ENCODE measurements around the gene EOGT. TPM values are rescaled to one million over a fixed set of nuclear protein-coding genes. Genes with fewer than 3 reads are reported as not detected.

Gene EOGT
- total RNA-seq, 3 donors from 2014 or later = 10.4 to 11.5 (median 10.5) TPM

DNA sequence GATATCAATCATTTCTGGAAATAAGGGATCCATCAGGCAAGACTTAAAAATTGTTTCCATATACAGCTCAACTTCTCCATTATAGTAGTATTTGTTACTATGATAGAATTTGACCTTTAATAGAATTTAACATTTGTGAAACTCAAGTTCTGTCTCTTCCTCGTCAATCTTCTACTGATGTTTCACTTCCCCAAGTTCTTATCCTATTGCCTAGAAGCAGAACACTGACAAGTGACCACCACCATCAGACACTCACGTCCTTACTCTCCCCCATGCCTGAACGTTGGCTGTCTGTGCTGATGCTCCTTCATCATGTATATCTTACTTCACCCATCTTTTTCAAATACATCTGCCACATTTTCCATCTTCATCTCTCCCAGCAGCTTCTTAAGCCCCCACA, 54.6 kb downstream of the EOGT start:
- ATAC-seq (no peak), DNase-seq (no peak)
- H3K9me3 Mint-ChIP-seq = no peaks in the 10 kb centered on the region
- H3K4me3 Mint-ChIP-seq = no peak overlapping the region
- H3K36me3 Mint-ChIP-seq (ENCODE audit: insufficient read depth) = no peaks in the 10 kb centered on the region
- peaks cover 36% of the 10 kb centered on the region for H3K27me3 Mint-ChIP-seq (ENCODE audit: low read depth)
- H3K4me1 Mint-ChIP-seq (ENCODE audit: low read depth) = no peaks in the 10 kb centered on the region

DNA sequence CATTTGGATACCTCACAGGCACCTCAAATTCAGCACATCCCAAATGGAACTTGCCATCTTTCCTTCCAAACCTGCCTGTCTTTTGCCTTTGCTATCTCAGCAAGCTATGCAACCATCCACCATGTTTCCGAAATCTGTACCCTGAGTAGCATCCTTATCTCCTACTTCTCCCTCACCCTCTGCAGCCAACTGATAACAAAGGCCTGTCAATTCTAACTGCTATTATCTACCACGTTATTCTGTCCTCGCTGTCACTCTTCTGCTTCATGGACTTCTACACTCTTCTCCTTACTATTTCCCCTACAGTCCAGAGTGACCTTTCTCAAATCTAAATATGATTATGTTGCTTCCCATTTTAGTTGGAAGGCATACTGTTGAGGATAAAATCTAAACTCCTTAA, 55.6 kb downstream of the EOGT start:
- no peak for ATAC-seq
- DNase-seq = no peak
- peaks cover 30% of the 10 kb centered on the region for H3K27me3 Mint-ChIP-seq (ENCODE audit: low read depth)
- no peaks in the 10 kb centered on the region for H3K9me3 Mint-ChIP-seq
- no peaks in the 10 kb centered on the region for H3K36me3 Mint-ChIP-seq (ENCODE audit: insufficient read depth)
- H3K4me1 Mint-ChIP-seq (ENCODE audit: low read depth) = no peaks in the 10 kb centered on the region
- H3K4me3 Mint-ChIP-seq = no peak overlapping the region

DNA sequence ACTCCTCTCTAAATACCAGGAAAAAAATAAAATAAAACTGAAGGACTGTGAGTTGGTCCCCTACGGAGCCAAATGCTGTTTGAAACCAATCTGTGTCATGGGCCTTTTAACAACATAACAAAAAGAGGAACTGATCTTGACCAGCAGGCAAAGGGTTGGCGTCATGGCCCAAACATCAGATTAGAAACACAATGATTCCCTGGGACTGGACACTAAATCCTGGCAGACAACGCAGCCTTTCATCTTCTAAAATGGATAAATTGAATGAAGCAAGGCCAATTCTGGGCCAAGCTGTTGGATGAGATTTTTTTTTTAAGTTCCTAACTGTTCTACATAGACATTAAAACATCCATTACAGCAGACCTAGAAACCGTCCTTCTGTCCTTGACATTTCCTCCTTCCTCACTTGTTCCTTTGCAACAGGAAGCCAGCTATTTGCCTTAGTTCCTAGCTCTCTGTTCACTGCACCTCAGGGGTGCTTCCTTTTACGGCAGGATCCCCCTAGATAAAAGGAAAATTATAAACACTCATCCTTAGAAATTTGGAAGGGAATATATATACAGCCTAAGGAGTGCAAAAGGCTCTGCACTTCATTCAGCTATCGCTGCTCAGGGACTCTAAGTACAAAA, 59.6 kb downstream of the EOGT start:
- no peaks in the 10 kb centered on the region for H3K36me3 Mint-ChIP-seq (ENCODE audit: insufficient read depth)
- H3K4me1 Mint-ChIP-seq (ENCODE audit: low read depth) = no peaks in the 10 kb centered on the region
- no peak for DNase-seq
- H3K9me3 Mint-ChIP-seq = no peaks in the 10 kb centered on the region
- no peak for ATAC-seq
- H3K4me3 Mint-ChIP-seq = no peak overlapping the region
- peaks cover 14% of the 10 kb centered on the region for H3K27me3 Mint-ChIP-seq (ENCODE audit: low read depth)

DNA sequence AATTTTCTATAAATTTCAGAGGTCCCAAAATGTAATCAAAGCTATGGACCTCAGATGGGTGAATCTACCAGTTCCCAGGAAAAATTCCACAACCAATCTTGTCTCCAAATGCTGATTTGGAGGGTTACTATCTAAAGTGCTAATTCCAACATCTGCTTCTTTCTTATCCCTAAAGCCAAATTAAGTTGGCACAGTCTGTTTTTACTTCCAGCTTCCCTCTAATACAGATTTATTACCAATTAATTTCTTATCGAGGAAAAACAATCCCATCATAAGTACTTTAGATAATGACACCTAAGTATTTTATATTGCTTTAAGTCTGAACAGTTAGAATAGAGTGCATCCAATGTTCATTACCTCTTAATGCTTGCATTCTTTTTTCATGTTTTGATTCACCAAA, 68.3 kb downstream of the EOGT start:
- Mint-ChIP-seq H3K4me1 (ENCODE audit: low read depth) (no peaks in the 10 kb centered on the region), H3K9me3 (no peaks in the 10 kb centered on the region), H3K36me3 (ENCODE audit: insufficient read depth) (no peaks in the 10 kb centered on the region), H3K4me3 (no peak overlapping the region), H3K27me3 (ENCODE audit: low read depth) (peaks cover 12% of the 10 kb centered on the region)
- DNase-seq (no peak), ATAC-seq (no peak)

DNA sequence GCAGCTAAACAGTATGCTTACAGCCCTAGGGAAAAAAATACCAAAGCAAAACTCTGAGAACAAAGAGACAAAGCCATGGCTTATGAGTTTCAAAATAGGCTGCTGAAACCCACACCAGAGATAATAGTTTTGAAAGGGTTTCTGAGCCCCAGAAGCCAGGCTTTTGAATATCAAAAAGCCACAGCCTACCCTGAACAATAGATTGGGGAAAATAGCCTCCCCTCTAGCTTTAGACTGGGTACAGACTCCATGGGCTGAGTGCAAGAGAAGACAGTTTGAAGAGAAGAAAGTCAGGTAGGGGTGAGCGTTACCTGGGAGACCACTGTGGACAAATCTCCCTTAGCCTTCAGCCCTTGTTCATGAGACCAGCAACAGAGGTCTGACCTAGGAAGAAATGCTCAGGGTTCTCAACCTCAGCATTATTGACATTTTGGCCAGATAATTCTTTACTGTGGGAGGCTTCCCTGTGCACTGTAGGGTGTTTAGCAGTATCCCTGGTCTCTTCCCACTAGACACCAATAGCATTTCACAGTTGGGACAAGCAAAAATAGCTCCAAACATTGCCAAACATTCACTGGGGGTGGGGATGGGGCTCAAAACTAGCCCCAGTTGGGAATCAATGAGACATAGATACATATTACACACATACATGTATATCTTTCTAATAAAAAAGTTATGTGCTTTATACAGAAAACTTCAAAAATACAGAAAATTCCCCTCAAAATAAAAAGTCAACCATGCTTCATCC, 69.6 kb downstream of the EOGT start:
- H3K4me1 Mint-ChIP-seq (ENCODE audit: low read depth) = no peaks in the 10 kb centered on the region
- H3K4me3 Mint-ChIP-seq = no peak overlapping the region
- DNase-seq (no peak), ATAC-seq (no peak)
- peaks cover 17% of the 10 kb centered on the region for H3K27me3 Mint-ChIP-seq (ENCODE audit: low read depth)
- no peaks in the 10 kb centered on the region for H3K36me3 Mint-ChIP-seq (ENCODE audit: insufficient read depth)
- no peaks in the 10 kb centered on the region for H3K9me3 Mint-ChIP-seq

DNA sequence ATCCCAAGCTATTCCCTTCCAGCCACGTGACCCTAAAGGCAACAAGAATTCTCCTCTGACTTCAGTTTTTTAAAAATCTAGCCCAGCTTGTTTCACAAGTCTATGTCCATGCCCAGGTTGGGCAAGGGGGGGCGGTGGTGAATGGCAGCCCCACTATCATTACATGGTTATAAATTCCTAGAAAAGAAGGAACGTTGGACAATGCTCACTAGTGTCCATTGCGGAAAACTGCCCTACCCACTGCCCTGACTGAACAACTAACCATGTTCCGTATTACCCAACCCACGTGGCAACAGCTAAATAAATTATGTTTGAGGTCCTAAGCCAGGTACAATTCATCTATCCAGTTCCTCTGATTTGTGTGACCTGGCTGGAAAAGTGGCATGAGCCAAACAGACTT, 72.4 kb downstream of the EOGT start:
- Mint-ChIP-seq H3K4me1 (ENCODE audit: low read depth) (no peaks in the 10 kb centered on the region), H3K4me3 (no peak overlapping the region), H3K36me3 (ENCODE audit: insufficient read depth) (no peaks in the 10 kb centered on the region), H3K27me3 (ENCODE audit: low read depth) (peaks cover 20% of the 10 kb centered on the region), H3K9me3 (no peaks in the 10 kb centered on the region)
- ATAC-seq (no peak), DNase-seq (no peak)

DNA sequence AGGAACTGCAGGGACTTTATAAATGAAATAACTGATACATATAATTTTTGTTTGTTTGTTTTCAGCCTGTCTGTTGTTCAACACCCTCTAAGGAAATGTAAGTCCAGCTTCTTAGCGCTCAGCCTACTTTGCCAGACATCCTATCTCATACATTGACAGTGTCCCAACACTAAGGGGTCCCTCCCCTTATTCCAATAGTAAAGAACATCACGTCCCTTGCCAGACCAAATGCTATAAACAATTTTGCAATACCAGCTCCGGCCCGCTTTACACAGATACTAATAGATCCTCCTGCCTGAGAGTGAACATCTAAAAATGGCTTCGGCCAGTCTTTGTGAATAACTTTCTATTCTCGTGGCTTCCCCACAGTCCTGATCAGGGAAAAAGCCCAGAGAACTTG, 76.6 kb downstream of the EOGT start:
- H3K36me3 Mint-ChIP-seq (ENCODE audit: insufficient read depth) = no peaks in the 10 kb centered on the region
- DNase-seq = no peak
- no peaks in the 10 kb centered on the region for H3K9me3 Mint-ChIP-seq
- H3K27me3 Mint-ChIP-seq (ENCODE audit: low read depth) = peaks cover 47% of the 10 kb centered on the region
- no peak for ATAC-seq
- no peak overlapping the region for H3K4me3 Mint-ChIP-seq
- no peaks in the 10 kb centered on the region for H3K4me1 Mint-ChIP-seq (ENCODE audit: low read depth)

DNA sequence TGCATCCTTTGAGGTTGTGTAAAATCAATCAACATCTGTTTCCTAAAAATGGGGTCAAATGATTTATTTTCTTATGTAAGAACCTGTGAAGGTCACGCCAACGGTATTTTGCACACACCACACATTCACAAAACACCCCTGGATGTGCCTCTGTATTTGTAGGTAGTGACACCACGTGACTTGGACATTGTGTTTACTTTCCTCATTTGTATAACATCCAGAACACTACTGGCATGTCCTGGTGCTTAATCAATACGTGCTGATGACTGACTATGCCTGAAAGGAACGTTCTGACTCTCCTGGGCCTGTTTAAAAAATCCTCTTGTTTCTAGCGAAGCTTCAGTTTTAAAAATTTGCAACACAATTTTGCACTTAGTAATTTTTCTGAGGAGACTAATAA, 77.7 kb downstream of the EOGT start:
- DNase-seq (no peak), ATAC-seq (no peak)
- Mint-ChIP-seq H3K9me3 (no peaks in the 10 kb centered on the region), H3K4me3 (no peak overlapping the region), H3K27me3 (ENCODE audit: low read depth) (peaks cover 55% of the 10 kb centered on the region), H3K4me1 (ENCODE audit: low read depth) (peaks cover 7% of the 10 kb centered on the region), H3K36me3 (ENCODE audit: insufficient read depth) (no peaks in the 10 kb centered on the region)

DNA sequence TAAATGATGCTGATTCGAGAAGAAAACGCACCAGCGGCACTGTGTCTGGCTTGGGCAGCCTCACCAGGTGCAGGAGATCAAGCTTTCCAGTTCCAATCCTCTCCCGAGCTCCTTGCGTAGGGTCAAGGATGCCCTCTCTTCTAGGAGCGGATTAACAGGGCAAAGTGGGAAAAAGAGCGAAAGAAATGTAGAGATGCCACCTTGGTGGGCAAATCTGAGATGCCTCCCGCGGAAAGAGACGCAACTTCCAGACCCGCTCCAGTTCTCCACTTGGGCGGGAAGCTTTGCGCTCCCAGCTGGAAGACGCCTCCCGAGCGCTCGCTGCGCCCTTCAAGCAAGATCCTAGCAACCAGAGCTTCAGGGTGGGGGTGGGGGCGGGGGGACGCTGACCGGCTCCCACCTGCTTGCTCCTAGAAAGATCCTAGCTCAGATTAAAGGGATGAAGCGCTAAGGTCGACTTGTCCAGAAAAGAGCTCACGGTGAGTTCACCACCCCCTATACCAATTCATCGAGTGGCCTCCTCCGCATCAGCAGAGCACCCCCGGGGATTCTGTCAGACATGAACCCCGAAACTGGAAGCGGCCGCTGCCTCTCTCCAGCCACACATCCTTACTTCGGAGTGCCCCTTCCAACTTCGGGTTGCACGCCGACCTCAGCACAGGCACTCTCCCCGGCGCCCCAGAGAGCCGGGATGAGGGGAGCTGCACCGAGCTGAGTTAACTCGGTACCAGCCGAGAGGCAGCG, 81.9 kb downstream of the EOGT start:
- Mint-ChIP-seq H3K27me3 (ENCODE audit: low read depth) (peaks cover 63% of the 10 kb centered on the region), H3K4me1 (ENCODE audit: low read depth) (peaks cover 7% of the 10 kb centered on the region), H3K4me3 (no peak overlapping the region), H3K9me3 (no peaks in the 10 kb centered on the region), H3K36me3 (ENCODE audit: insufficient read depth) (no peaks in the 10 kb centered on the region)
- ATAC-seq (peak in 1 of 2 donors; percentile 37), DNase-seq (no peak)

Other genes with a start within 250 kb of the EOGT start
- gene TAFA4, start 81.1 kb downstream of the EOGT start, total RNA-seq = not detected
- 10 to 100 TPM; 21.0 to 27.4 (median 23.6) TPM for gene TMF1, start 38.6 kb upstream of the EOGT start, total RNA-seq
- gene UBA3, start 66.7 kb upstream of the EOGT start, total RNA-seq = 10 to 100 TPM; 59.3 to 62.6 (median 61.6) TPM
- 10 to 100 TPM; 50.1 to 58.6 (median 58.5) TPM for gene ARL6IP5, start 71.3 kb upstream of the EOGT start, total RNA-seq
- not detected for gene LMOD3, start 108.9 kb upstream of the EOGT start, total RNA-seq